ENCODE data around the gene DCTN4. TPM values are rescaled to one million over a fixed set of nuclear protein-coding genes. Genes with fewer than 3 reads are reported as not detected.

DCTN4 gene
- total RNA-seq, 2 donors from 2014 or later = 40.8 to 45.2 TPM

DNA sequence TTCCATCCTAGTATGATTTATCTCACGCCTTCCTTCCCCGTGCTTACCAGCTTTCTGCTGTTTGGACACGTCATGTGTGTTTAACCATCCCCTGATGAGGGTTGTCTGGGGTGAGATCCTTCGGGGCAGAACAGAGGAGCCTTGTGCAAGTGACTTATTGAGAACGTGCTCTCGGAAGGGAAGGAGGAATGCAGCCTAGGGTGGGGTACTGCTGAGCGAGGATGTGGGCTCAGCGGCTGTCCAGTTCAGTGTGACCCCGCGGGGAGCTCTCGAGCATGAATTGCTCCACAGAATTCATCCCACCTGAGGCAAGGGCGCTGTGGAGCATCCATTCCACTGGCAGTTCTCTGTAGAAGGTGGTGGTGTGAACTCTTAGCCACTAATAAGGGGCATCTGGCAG lies 93.8 kb downstream of the DCTN4 start:
- intact Hi-C loops (cut with DNase I) = no loop called here
- Histone ChIP-seq H3K27ac (no peak overlapping the region), H3K9ac (ENCODE audit: low read depth in 2 of 2, low read length in 2 of 2) (no peak overlapping the region), H3K27me3 (no peaks in the 10 kb centered on the region), H3K4me1 (no peaks in the 10 kb centered on the region), H3K4me3 (no peak overlapping the region), H3K9me3 (no peaks in the 10 kb centered on the region), H3K36me3 (no peaks in the 10 kb centered on the region)
- TF ChIP-seq, protein P1, sequence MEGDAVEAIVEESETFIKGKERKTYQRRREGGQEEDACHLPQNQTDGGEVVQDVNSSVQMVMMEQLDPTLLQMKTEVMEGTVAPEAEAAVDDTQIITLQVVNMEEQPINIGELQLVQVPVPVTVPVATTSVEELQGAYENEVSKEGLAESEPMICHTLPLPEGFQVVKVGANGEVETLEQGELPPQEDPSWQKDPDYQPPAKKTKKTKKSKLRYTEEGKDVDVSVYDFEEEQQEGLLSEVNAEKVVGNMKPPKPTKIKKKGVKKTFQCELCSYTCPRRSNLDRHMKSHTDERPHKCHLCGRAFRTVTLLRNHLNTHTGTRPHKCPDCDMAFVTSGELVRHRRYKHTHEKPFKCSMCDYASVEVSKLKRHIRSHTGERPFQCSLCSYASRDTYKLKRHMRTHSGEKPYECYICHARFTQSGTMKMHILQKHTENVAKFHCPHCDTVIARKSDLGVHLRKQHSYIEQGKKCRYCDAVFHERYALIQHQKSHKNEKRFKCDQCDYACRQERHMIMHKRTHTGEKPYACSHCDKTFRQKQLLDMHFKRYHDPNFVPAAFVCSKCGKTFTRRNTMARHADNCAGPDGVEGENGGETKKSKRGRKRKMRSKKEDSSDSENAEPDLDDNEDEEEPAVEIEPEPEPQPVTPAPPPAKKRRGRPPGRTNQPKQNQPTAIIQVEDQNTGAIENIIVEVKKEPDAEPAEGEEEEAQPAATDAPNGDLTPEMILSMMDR (IDR thresholded peaks at IDR 0.05) = no peak
- DNase-seq = no peak

GRCh38 chr5:150663936-150664335 lies 94.9 kb downstream of the DCTN4 start:
- TF ChIP-seq, protein P1 (IDR thresholded peaks at IDR 0.05) = no peak
- Histone ChIP-seq H3K4me1 (no peaks in the 10 kb centered on the region), H3K27me3 (no peaks in the 10 kb centered on the region), H3K27ac (no peak overlapping the region), H3K9ac (ENCODE audit: low read depth in 2 of 2, low read length in 2 of 2) (no peak overlapping the region), H3K36me3 (no peaks in the 10 kb centered on the region), H3K9me3 (no peaks in the 10 kb centered on the region), H3K4me3 (no peak overlapping the region)
- intact Hi-C loops (cut with DNase I) = no loop called here
- DNase-seq = no peak

- intact Hi-C loops (cut with DNase I) = no loop called here
- no peaks in the 10 kb centered on the region for H3K36me3 ChIP-seq
- H3K4me1 ChIP-seq = no peaks in the 10 kb centered on the region
- H3K27me3 ChIP-seq = no peaks in the 10 kb centered on the region
- no peak overlapping the region for H3K9ac ChIP-seq (ENCODE audit: low read depth in 2 of 2, low read length in 2 of 2)
- TF ChIP-seq, protein P1 (IDR thresholded peaks at IDR 0.05) = no peak
- no peak overlapping the region for H3K4me3 ChIP-seq
- no peak for DNase-seq
- H3K9me3 ChIP-seq = no peaks in the 10 kb centered on the region
- no peak overlapping the region for H3K27ac ChIP-seq
Measured at GRCh38 chr5:150662731-150663516, 95.9 kb downstream of the DCTN4 start.

GRCh38 chr5:150661821-150662596 lies 96.8 kb downstream of the DCTN4 start:
- TF ChIP-seq, protein P1 (IDR thresholded peaks at IDR 0.05) = no peak
- Histone ChIP-seq H3K4me1 (no peaks in the 10 kb centered on the region), H3K9me3 (no peaks in the 10 kb centered on the region), H3K4me3 (no peak overlapping the region), H3K36me3 (no peaks in the 10 kb centered on the region), H3K27me3 (no peaks in the 10 kb centered on the region), H3K9ac (ENCODE audit: low read depth in 2 of 2, low read length in 2 of 2) (no peak overlapping the region), H3K27ac (no peak overlapping the region)
- intact Hi-C loops (cut with DNase I) = no loop called here
- DNase-seq = no peak

DNA sequence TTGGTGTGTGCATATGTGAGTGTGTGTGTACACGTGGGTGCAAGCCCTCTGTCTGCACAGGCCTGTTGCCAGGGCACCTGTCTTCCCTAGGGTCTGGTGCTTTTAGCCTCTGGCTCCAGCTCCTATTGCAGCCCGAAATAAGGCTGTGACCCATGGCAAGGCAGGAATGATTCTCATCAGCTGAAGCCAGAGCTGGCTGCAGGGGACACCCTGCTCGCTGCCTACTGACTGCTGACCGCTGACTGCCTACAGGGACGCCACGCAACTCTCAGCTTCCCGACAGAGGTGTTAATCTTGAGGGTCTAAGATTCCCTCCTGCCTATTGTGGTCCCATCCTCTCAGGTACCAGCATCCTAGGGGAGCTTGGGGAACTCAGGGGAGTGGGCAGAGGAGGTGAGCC lies 97.7 kb downstream of the DCTN4 start, which contains the start of gene MYOZ3:
Gene MYOZ3, plus strand, starts transcription at position 166 of the 400 bp plus-strand sequence. CDS start 1,691 bp downstream, outside the sequence.
- Histone ChIP-seq H3K27ac (no peak within 1 kb of the TSS), H3K4me1 (no peaks in the 10 kb centered on the region), H3K9ac (ENCODE audit: low read depth in 2 of 2, low read length in 2 of 2) (no peak within 1 kb of the TSS), H3K4me3 (no peak within 1 kb of the TSS), H3K36me3 (no peaks in the 10 kb centered on the region), H3K27me3 (no peaks in the 10 kb centered on the region), H3K9me3 (no peaks in the 10 kb centered on the region)
- DNase-seq = no peak
- TF ChIP-seq, protein P1 (IDR thresholded peaks at IDR 0.05) = no peak
- intact Hi-C loops (cut with DNase I) = no loop called here
